HG03280 (cell line): ENCODE data around the gene PRKCQ.

Experiments
- ATAC-seq: cut with Tn5 transposase; IDR thresholded peaks from one replicate; pipeline ENCODE4 v1.9.1; 2021; ENCODE audit warnings: mild to moderate bottlenecking, moderate library complexity; ENCODE audit not compliant: unreplicated experiment

The PRKCQ gene

DNA sequence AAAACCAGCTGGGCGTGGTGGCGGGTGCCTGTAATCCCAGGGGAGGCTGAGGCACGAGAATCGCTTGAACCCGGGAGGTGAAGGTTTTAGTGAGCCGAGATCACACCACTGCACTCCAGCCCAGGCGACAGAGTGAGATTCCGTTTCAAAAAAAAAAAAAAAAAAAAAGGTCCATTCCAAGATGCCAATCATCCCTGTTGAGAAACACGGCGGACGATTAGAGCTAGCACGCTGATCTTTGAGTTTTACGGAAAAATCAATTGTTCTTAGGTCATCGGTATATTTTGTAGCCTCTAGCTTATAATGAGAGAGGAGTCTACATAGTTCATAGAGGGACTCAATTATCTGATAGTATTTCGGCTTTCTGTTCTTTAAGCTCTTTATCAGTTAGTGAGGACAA lies 169.2 kb downstream of the PRKCQ start:
- no peak for ATAC-seq

DNA sequence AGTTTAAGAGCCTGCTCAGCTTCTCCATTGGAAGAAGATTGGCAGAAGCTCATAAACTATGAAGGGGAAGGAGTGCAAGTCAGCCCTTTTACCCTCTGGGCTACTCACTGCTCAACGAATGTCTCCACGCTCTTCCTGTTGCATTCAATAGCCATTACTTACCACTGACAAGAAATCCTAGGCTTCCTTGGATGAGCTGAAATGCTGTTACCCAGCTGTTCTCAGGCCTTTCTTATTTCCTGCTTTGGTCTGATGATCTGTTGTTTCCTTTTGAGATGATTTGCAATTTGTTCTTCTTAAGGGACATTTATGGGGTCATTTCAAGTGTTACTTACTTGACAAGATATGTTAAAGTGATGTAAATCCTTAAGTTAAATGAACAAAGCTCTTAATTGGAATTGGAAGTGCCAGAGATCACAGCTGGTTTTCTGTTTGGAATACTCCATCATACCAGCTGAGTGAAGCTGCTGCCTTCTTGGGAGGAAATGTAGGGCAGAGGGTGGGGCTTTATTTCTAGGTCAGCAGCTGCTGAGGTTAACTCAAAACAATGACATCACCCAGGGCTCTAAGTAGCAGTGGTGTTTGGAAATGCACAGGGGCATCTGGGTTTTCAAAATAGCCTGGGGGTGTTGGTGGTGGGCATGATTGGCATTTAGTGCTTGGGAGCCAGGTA lies 170.0 kb downstream of the PRKCQ start:
- ATAC-seq = no peak

GRCh38 chr10:6408799-6409198 lies 171.3 kb downstream of the PRKCQ start:
- ATAC-seq = no peak

DNA sequence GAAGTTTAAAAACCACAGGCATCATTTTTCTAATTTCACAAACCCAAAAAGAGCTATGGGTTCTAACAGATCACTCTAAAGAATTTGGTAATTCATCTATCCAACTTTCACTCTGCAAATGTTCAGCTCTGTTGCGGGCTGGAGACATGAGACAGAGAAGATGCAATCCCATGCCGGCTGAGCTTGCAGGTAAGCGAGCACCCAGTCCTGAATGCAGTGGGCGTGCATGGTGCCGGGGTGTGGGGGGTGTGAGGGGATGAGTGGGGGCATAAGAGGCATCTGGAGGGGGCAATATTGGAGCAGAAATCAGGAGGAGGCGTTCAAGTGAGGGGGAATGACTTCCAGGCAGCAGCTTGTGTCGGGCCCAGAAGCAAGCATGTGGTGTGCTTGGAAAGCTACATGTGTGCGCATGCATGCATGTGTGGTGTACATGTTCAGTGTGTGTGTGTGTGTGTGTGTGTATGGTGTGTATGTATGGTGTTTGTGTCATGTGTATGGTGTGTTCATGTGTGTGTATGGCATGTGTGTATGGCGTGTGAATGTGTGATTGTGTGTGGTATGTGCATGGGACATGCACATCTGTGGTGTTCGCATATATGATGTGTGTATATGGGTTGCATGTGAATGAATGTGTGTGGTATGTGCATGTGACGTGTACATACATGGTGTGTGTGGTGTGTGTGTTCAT lies 172.9 kb downstream of the PRKCQ start:
- no peak for ATAC-seq

- no peak for ATAC-seq
Observed at GRCh38 chr10:6406220-6407033, 173.6 kb downstream of the PRKCQ start.

DNA sequence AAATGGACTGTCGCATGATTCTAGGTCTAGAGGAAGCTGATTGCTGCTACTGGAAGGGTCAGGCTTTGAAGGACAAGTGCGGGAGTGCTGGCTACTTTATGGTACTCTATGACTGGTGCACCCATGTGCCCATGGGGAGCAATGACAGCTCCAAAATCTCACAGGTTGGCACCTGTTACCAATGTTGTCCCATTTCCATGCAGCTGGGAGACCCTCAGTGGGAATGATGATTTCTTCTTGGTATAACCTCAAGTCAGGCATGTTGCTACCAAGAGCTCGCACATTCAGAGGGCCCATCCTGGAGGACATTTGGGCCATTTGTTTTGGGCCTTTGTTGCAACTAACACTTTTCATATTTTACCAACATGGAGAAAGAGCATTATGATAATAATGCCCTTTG lies 174.4 kb downstream of the PRKCQ start:
- ATAC-seq = no peak

DNA sequence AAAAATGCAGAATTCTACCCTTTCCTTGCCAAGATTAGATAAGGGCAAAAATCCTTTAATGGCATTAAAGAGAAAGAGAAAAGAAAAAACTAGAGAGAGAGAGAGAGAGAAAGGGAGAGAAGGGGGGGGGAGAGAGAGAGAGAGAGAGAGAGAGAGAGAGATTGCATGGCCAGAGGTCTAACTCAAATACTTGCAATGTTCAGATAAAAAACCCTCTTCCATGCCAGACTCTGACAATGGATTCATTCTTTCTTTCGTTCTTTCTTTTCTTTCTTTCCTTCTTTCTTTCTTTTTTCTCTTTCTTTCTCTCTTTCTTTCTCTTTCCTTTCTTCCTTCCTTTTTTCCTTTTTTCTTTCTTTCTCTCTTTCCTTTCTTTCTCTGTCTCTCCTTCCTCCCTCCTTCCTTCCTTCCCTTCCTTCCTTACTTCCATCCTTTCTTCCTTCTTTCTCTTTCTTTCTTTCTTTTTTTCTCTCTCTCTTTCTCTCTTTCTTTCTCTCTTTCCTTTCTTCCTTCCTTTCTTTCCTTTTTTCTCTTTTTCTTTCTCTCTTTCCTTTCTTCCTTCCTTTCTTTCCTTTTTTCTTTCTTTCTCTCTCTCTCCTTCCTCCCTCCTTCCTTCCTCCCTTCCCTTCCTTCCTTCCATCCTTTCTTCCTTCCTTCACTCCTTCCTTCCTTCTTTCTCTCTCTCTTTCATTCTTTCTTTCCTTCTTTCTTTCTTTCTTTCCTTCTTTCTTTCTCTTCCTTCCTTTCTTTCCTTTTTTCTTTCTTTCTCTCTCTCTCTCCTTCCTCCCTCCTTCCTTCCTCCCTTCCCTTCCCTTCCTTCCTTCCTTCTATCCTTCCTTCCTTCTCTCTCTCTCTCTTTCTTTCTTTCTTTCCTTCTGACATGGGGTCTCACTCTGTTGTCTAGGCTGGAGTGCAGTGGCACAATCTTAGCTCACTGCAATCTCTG lies 175.7 kb downstream of the PRKCQ start:
- no peak for ATAC-seq

GRCh38 chr10:6402960-6403359 lies 177.1 kb downstream of the PRKCQ start:
- no peak for ATAC-seq

- no peak for ATAC-seq
Observed at GRCh38 chr10:6402349-6402709, 177.7 kb downstream of the PRKCQ start.

- peak; percentile 70 for ATAC-seq
Observed at GRCh38 chr10:6401558-6402348, 178.3 kb downstream of the PRKCQ start.

DNA sequence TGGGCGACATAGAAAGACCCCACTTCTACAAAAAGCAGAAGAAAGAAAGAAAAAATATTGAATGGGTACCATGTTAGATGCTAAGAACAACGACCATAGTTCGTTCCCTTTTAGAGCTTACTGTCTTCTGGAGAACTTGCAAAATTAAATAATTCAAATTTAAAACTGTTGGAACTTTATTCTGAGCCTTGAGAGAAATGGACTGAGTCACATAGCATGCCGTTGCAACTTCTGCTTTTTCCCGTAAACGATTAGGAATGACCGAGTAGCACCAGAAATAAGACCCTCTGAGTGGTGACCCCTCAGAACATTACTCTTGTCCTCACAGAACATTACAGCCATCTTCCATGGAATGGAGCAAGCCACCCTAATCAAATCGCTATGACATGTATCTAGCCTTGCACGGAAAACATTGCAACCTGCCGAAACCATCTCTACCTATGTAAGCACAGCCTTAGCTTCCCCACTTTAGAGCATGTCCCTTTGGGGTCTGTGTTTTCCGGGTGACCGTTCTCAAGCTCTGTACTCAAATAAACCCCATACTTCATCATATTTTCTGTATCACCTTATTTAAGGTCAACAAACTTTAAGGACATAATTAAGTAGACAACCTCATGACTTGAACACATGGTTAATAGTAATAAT lies 179.1 kb downstream of the PRKCQ start:
- ATAC-seq = no peak

GRCh38 chr10:6400331-6400730 lies 179.7 kb downstream of the PRKCQ start:
- ATAC-seq = no peak

DNA sequence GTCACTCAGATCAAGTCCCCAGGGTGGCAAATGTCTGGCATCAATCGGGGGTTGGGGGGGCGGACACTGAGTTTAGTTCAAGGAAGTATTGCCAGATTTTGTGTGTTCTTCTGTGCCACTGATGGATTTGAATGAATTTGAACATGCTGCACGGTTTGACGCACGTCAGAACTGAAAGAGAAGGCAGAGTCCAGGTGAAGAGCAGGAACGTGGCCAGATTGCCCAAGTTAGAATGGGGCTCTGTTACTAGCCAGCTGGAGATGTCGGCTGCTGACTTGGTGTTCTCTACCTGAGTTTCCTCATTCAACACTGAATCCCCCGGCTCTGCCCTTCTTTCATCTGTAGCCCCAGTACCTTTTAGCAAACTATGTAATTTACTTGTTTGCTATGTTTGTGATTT lies 180.2 kb downstream of the PRKCQ start:
- no peak for ATAC-seq

- ATAC-seq = no peak
Observed at GRCh38 chr10:6399231-6399741, 180.8 kb downstream of the PRKCQ start.

- no peak for ATAC-seq
Observed at GRCh38 chr10:6398399-6398798, 181.7 kb downstream of the PRKCQ start.

DNA sequence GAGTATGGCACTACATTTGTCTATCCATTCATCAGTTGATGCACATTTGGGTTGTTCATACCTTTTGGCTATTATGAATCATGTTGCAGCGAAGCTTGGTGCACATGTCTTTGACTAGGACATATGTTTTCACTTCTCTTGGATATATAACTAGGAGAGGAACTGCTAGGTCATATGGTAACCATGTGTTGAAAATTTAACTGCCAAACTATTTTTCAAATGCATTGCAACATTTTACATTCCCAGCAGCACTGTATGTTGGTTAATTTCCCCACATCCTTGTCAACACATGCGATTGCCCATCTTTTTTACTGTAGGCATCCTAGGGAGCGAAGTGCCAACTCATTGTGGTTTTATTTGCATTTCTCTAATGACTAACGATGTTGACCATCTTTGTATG lies 183.4 kb downstream of the PRKCQ start:
- ATAC-seq = no peak

DNA sequence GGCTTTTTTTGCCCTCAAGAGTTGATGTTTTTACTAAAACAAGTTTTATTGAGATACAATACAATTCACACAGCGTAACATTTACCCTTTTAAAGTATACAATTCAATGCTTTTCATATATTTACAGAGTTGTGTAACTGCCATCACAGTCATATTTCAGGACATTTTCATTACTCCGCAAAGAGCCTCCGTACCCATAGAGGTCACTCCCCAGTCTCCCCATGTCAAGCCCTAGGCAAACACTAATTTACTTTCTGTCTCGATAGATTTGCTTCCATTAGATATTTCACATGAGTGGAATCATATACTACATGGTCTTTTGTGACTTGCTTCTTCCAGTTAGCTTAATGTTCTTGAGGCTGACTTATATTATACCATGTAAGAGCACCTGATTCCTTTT lies 183.8 kb downstream of the PRKCQ start:
- ATAC-seq = no peak

- no peak for ATAC-seq
Observed at GRCh38 chr10:6395606-6396005, 184.5 kb downstream of the PRKCQ start.

DNA sequence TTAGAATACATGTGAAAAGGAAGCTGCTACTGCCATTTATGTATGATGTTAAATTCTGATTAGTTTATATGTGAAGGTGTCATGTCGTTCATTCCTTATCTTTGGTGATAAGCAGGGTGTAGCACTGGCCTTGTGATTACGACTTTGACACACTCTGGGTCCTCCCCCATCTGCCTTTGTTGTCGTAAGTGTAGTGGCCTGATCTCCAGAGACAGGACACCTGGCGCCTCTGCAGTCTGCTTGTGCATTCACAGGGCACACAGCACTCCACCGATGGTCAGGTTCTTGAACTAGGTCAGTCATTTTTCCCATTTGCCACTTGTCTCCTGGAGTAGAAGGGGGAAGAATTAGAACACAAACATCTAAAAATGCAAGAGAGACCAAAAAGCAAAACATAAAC lies 186.0 kb downstream of the PRKCQ start:
- ATAC-seq = no peak
